ENCODE measurements around the gene B3GNT8. TPM values are rescaled to one million over a fixed set of nuclear protein-coding genes. Genes with fewer than 3 reads are reported as not detected.

The B3GNT8 gene
- total RNA-seq, 1 experiment from 2014 or later = 10.6 TPM

GRCh38 chr19:41427647-41428480 is 690 bp upstream of the B3GNT8 start:
- DNase-seq = peak; percentile 71 to 75

DNA sequence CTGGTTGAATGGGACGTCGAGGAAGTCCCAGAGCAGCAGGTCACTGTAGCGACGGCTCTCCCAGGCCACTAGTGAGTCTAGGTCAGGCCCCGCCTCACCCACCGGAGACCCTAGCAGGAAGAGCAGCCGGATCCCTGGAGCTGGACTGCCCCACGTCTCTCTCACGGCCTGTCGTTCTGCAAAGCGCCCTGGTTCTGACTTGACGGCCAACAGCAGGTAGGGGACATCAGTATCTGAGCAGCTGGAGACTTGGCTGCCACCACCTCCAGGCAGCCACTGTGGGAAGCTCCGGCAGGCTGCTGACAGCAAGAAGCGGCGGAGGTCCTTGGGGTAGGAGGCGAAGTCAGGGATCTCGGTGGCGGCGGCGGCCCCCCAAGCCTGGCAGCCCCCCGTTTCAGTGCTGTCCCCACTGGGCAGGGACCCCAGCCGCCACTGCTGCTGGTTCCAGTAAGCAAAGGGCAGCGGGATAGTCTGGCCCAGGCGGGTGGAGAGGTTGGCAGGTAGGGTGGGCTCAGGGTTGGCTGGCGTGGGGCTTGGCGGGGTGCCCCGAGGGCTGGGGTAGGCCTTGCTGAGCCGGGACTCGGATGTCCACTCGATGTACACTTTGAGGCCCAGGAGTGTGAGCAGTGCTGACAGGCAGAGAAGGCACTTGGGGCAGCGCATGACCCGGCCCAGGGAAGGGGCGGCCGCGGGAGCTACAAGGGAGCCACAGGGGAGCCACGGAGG is 895 bp downstream of the B3GNT8 start:
- peak overlapping the region; percentile 74 for H3K4me3 ChIP-seq
- peaks cover 6% of the 10 kb centered on the region for H3K36me3 ChIP-seq
- no peak for DNase-seq
- H3K27me3 ChIP-seq = no peaks in the 10 kb centered on the region
- H3K9me3 ChIP-seq (replicated peaks) = no peaks in the 10 kb centered on the region
- peak overlapping the region; percentile 87; the same call in 1 of the 2 replicates for H3K27ac ChIP-seq
- peaks cover 18% of the 10 kb centered on the region for H3K4me1 ChIP-seq

More at GRCh38 chr19:41427647-41428480, 690 bp upstream of the B3GNT8 start:
- peak overlapping the region; percentile 74 for H3K4me3 ChIP-seq
- peak overlapping the region; percentile 87 for H3K27ac ChIP-seq
- H3K36me3 ChIP-seq = peaks cover 9% of the 10 kb centered on the region
- no peaks in the 10 kb centered on the region for H3K9me3 ChIP-seq (replicated peaks)
- H3K4me1 ChIP-seq = peaks cover 19% of the 10 kb centered on the region
- no peaks in the 10 kb centered on the region for H3K27me3 ChIP-seq

GRCh38 chr19:41425174-41426115 is 1.7 kb downstream of the B3GNT8 start:
- Histone ChIP-seq H3K27ac (no peak overlapping the region), H3K4me1 (peaks cover 11% of the 10 kb centered on the region), H3K36me3 (peaks cover 6% of the 10 kb centered on the region), H3K27me3 (no peaks in the 10 kb centered on the region), H3K4me3 (no peak overlapping the region), H3K9me3 (replicated peaks) (no peaks in the 10 kb centered on the region)
- no peak for DNase-seq

DNA sequence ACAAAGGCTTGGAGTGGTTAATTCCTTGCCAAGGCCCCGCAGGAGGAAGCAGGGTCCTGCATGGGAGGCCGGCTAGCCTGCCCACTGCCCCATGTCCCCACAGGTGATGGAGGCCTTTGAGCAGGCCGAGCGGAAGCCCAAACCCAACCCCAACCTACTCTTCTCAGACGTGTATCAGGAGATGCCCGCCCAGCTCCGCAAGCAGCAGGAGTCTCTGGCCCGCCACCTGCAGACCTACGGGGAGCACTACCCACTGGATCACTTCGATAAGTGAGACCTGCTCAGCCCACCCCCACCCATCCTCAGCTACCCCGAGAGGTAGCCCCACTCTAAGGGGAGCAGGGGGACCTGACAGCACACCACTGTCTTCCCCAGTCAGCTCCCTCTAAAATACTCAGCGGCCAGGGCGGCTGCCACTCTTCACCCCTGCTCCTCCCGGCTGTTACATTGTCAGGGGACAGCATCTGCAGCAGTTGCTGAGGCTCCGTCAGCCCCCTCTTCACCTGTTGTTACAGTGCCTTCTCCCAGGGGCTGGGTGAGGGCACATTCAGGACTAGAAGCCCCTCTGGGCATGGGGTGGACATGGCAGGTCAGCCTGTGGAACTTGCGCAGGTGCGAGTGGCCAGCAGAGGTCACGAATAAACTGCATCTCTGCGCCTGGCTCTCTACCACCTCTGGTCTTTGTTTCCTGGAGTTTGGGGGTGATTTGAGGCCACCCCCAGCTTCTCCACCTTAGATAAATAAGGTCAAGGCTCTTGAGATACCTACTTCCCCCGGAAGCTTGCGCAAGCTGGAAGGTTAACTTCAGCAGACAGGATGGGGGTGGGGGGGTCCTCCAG is 2.6 kb downstream of the B3GNT8 start:
- Histone ChIP-seq H3K4me1 (peaks cover 11% of the 10 kb centered on the region), H3K36me3 (peaks cover 10% of the 10 kb centered on the region)

GRCh38 chr19:41422955-41423354 is 4.2 kb downstream of the B3GNT8 start:
- no peaks in the 10 kb centered on the region for H3K9me3 ChIP-seq (replicated peaks)

More for the DNA sequence above, 2.6 kb downstream of the B3GNT8 start:
- H3K27ac ChIP-seq = no peak overlapping the region
- no peaks in the 10 kb centered on the region for H3K9me3 ChIP-seq (replicated peaks)
- H3K27me3 ChIP-seq = no peaks in the 10 kb centered on the region
- no peak overlapping the region for H3K4me3 ChIP-seq
- DNase-seq = no peak

GRCh38 chr19:41422456-41422855 is 4.7 kb downstream of the B3GNT8 start:
- no peak overlapping the region for H3K27ac ChIP-seq
- H3K36me3 ChIP-seq = peaks cover 15% of the 10 kb centered on the region
- no peak for DNase-seq
- H3K4me3 ChIP-seq = no peak overlapping the region
- no peaks in the 10 kb centered on the region for H3K9me3 ChIP-seq (replicated peaks)
- peaks cover 15% of the 10 kb centered on the region for H3K4me1 ChIP-seq
- H3K27me3 ChIP-seq = no peaks in the 10 kb centered on the region

More at GRCh38 chr19:41422955-41423354, 4.2 kb downstream of the B3GNT8 start:
- H3K4me1 ChIP-seq = peaks cover 12% of the 10 kb centered on the region
- H3K4me3 ChIP-seq = no peak overlapping the region
- H3K36me3 ChIP-seq = peaks cover 15% of the 10 kb centered on the region
- no peaks in the 10 kb centered on the region for H3K27me3 ChIP-seq
- no peak overlapping the region for H3K27ac ChIP-seq
- DNase-seq = no peak

GRCh38 chr19:41421973-41422372 is 5.2 kb downstream of the B3GNT8 start:
- Histone ChIP-seq H3K9me3 (replicated peaks) (no peaks in the 10 kb centered on the region), H3K27ac (no peak overlapping the region), H3K27me3 (no peaks in the 10 kb centered on the region), H3K4me3 (no peak overlapping the region), H3K4me1 (peaks cover 18% of the 10 kb centered on the region), H3K36me3 (peaks cover 15% of the 10 kb centered on the region)
- no peak for DNase-seq

DNA sequence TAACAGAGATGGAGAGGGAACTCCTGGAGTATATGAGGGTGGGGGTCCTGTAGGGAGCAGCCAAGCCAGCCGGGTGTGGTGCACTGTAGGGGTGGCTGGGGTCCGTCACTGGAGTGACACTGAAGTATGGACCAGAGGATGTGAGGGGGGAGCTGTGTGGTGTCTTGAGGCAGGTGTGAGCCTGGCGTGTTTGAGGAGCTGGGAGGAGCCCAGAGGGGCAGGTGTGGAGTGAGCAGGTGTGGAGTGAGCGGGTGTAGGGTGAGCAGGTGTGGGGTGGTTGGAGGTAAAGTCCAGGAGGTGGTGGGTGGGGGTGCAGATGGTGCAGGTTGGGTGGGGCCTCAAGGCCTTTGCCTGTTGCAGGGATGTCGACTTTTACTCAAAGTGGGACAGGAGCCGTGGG is 5.9 kb downstream of the B3GNT8 start:
- no peak for DNase-seq
- H3K36me3 ChIP-seq = peaks cover 16% of the 10 kb centered on the region

DNA sequence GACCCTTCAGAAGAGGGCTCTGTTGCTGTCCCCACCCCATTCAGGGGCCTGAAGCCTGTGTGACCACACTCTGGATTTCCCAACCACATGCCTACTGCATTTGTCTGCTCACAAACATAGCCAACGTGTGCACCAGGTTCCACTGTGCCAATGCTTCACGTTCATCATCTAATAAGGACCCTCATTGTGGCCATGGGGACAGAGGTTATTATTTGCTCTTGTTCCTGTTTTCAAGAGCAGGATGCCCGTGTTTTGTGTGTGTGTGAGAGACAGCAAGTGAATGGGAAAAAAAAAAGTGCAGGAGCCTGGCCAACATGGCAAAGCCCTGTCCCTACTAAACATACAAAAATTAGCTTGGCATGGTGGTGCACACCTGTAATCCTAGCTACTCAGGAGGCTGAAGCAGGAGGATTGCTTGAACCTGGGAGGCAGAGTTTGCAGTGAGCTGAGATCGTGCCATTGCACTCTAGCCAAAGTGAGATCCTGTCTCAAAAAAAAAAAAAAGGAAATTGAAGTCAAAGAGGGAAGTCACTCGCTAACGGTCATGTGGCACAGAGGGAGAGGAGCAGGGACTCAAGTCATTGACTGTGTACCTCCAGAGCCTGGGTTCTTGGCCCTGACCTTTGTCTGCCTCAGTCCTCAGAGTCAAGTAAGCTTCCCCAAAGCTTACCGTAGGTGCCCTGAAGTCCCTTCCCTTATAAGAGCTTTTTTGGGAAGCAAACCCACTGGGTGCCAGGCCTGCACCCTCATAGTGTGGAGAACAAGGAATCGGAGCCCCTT is 6.9 kb downstream of the B3GNT8 start:
- no peak for DNase-seq
- H3K27me3 ChIP-seq = no peaks in the 10 kb centered on the region
- peaks cover 30% of the 10 kb centered on the region for H3K4me1 ChIP-seq
- H3K36me3 ChIP-seq = peaks cover 19% of the 10 kb centered on the region
- H3K27ac ChIP-seq = no peak overlapping the region
- H3K9me3 ChIP-seq (replicated peaks) = no peaks in the 10 kb centered on the region
- H3K4me3 ChIP-seq = no peak overlapping the region

More for the DNA sequence above, 5.9 kb downstream of the B3GNT8 start:
- H3K4me1 ChIP-seq = peaks cover 20% of the 10 kb centered on the region
- H3K9me3 ChIP-seq (replicated peaks) = no peaks in the 10 kb centered on the region
- no peak overlapping the region for H3K27ac ChIP-seq
- H3K27me3 ChIP-seq = no peaks in the 10 kb centered on the region
- H3K4me3 ChIP-seq = no peak overlapping the region

DNA sequence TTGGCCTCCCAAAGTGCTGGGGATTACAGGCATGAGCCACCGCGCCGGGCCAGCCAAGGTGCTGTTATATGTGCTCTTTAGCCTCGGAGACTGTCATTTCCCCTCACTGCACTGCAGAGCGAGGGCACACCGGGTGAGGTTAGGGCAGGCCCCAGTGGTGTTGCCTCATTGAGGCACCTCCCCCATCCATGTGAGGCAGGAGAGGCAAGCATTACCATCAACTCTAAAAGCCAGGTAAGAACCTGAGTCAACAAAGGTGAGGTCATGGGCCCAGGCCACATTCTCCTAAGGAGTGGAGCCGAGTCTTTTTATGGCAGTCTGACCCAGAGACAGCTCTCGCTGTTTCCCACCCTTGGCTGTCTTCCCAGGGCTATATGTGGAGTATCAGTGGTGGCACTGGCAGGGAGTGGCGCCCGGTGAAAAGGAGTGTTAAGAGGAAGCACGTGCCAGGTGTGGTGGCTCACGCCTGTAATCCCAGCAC is 10.9 kb downstream of the B3GNT8 start:
- DNase-seq = no peak
- Histone ChIP-seq H3K27ac (peak overlapping the region; percentile 78; the same call in 1 of the 2 replicates), H3K27me3 (no peaks in the 10 kb centered on the region), H3K4me3 (no peak overlapping the region), H3K36me3 (peaks cover 13% of the 10 kb centered on the region), H3K9me3 (replicated peaks) (no peaks in the 10 kb centered on the region), H3K4me1 (peaks cover 50% of the 10 kb centered on the region)

DNA sequence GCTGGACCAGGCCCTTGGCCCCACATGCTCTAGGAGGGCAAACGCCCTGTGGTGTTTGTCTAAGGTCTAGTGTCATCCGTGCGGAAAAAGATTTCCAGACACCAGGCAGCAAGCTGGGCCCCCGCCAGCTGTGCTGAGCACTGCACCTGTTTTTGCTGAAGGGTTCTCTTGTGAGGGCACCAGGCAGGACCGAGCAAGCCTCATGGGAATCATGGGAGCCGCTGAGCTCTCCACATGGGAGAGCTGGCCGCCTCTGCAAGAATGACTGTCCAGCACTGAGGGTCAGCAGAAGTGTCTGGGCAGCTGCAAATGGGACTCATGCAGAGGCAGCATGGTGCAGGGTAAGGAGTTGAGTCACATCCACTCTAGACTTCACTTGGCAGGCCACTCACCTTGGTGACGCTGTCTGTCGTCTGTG is 12.0 kb downstream of the B3GNT8 start:
- Histone ChIP-seq H3K36me3 (peaks cover 12% of the 10 kb centered on the region), H3K27me3 (no peaks in the 10 kb centered on the region), H3K4me3 (no peak overlapping the region), H3K4me1 (peaks cover 50% of the 10 kb centered on the region), H3K9me3 (replicated peaks) (no peaks in the 10 kb centered on the region), H3K27ac (peak overlapping the region; percentile 78)
- peak; percentile 98 to 99 for DNase-seq

GRCh38 chr19:41414461-41414860 is 12.7 kb downstream of the B3GNT8 start:
- H3K27ac ChIP-seq = peak overlapping the region; percentile 78
- no peak for DNase-seq
- H3K4me1 ChIP-seq = peaks cover 51% of the 10 kb centered on the region
- no peaks in the 10 kb centered on the region for H3K27me3 ChIP-seq
- H3K4me3 ChIP-seq = no peak overlapping the region
- H3K9me3 ChIP-seq (replicated peaks) = no peaks in the 10 kb centered on the region
- peaks cover 9% of the 10 kb centered on the region for H3K36me3 ChIP-seq

DNA sequence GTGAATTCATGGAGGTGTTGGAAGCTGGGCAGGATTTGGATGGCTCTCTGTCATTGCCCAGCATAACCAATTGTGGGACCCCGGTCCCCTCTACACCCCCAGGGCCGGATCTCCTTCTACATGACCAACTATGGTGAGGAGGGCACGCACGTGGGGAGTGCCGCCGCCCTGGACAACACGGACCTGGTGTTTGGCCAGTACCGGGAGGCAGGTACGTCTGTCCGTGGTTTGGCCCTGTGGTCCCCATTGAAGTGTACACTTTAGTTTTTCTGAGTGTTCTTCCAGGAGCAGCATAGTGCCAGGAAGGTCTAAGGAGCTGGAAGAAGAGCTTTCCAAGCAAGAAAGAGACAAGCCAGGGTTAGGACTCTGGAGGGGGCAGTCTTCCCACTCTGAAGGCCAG is 13.2 kb downstream of the B3GNT8 start:
- Histone ChIP-seq H3K27ac (peak overlapping the region; percentile 78; the same call in 1 of the 2 replicates), H3K27me3 (no peaks in the 10 kb centered on the region), H3K4me3 (no peak overlapping the region), H3K9me3 (replicated peaks) (no peaks in the 10 kb centered on the region), H3K36me3 (peaks cover 6% of the 10 kb centered on the region), H3K4me1 (peaks cover 54% of the 10 kb centered on the region)
- DNase-seq = no peak

Measured in SJCRH30 (cell line).